Measurements from ENCODE around the gene APP.

APP gene

DNA sequence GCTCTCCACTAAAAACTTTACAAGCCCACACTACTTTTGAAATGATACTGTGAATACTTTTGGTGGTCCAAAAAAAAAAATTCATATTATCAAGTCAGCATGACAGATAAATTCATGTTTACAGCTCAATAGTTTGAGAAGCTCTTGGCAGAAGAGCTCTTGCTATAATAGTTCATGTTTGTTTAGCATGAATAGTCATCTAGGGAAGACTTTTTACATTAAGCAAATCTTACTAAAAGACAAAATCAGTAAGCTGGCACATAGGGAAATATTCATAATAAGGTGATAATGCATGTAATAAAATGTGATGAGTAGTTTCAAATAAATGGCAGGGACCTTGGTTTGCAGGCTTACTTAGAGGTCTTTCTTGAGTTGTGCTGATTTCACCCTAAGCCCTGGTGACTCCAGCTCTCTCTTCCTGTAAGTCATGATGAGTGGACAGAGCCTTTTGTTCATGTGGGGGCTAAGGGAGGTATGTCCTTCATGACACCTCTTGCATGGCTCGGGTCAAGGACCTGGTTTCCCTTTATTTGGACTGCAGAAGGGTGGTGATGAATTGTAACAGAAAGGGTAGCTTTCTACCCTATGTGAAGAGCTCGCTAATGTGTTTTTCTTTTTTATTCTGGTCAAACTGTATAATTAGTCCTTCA is 269.1 kb downstream of the APP start:
- TF ChIP-seq, protein P1, sequence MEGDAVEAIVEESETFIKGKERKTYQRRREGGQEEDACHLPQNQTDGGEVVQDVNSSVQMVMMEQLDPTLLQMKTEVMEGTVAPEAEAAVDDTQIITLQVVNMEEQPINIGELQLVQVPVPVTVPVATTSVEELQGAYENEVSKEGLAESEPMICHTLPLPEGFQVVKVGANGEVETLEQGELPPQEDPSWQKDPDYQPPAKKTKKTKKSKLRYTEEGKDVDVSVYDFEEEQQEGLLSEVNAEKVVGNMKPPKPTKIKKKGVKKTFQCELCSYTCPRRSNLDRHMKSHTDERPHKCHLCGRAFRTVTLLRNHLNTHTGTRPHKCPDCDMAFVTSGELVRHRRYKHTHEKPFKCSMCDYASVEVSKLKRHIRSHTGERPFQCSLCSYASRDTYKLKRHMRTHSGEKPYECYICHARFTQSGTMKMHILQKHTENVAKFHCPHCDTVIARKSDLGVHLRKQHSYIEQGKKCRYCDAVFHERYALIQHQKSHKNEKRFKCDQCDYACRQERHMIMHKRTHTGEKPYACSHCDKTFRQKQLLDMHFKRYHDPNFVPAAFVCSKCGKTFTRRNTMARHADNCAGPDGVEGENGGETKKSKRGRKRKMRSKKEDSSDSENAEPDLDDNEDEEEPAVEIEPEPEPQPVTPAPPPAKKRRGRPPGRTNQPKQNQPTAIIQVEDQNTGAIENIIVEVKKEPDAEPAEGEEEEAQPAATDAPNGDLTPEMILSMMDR (IDR thresholded peaks at IDR 0.05; ENCODE audit: extremely low read depth, missing control alignments): no peak
- DNase-seq (ENCODE audit: low spot score): no peak

DNA sequence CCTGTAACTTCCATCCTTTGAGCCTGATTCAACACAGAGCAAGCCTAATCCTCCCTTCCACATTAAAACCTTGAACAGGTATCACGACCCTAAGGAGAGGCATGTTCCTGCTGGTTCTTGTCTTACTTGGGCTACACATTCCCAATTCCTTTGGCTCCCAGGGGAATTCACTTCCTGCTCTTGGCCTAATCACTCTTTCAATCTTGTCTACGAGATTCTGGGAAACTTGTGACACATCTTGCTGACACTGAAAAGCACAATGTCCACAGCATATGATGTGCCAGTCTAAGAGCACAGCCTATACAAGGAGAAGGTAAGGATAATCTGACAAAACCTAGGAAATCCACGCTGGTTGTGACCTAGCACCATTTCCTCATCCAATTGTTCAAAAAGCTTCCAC is 271.9 kb downstream of the APP start:
- no peak for DNase-seq (ENCODE audit: low spot score)
- TF ChIP-seq, protein P1 (IDR thresholded peaks at IDR 0.05; ENCODE audit: extremely low read depth, missing control alignments): no peak

DNA sequence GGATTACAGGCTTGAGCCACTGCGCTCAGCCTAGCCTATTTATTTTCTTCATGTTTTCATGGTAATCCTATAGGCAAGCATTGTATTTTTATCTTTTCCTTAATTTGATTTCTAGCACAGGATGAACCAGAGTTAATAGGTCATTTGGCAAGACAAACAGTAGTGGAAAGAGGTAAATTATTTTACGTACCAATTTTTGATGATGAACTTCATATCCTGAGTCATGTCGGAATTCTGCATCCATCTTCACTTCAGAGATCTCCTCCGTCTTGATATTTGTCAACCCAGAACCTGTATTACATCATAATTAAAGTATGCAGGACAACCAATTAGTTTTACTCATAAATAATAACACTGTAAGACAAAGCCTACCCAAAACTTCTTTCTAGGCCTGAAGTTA is 273.2 kb downstream of the APP start:
- DNase-seq (ENCODE audit: low spot score): no peak

DNA sequence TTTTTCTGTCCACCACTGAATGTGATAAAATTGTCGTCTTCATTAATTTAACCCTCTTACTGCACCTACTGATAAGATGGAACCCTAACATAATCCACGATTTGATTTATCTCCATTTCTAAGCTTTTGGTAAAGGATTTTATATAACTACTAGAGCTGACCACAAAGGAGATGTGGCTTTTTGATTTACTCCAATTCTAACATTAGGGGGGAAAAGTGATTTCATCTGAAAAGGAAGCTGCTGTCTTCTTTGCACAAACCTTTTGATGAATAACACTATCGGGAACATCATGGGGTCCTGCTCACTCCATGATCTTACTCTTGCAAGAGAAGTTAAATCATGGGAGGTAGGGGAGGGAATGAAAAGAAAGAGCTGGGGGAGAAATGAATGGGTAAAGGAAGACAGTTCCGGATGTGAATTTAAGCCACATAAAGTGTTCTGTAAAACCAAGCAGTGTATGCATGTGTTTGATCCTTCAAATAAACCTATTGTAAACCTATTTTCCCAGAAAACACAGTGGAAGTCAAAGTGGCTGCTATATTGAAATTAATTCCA is 274.0 kb downstream of the APP start:
- TF ChIP-seq, protein P1 (IDR thresholded peaks at IDR 0.05; ENCODE audit: extremely low read depth, missing control alignments): no peak
- DNase-seq (ENCODE audit: low spot score): no peak

More for the DNA sequence above, 273.2 kb downstream of the APP start:
- TF ChIP-seq, protein P1 (IDR thresholded peaks at IDR 0.05; ENCODE audit: extremely low read depth, missing control alignments): no peak

DNA sequence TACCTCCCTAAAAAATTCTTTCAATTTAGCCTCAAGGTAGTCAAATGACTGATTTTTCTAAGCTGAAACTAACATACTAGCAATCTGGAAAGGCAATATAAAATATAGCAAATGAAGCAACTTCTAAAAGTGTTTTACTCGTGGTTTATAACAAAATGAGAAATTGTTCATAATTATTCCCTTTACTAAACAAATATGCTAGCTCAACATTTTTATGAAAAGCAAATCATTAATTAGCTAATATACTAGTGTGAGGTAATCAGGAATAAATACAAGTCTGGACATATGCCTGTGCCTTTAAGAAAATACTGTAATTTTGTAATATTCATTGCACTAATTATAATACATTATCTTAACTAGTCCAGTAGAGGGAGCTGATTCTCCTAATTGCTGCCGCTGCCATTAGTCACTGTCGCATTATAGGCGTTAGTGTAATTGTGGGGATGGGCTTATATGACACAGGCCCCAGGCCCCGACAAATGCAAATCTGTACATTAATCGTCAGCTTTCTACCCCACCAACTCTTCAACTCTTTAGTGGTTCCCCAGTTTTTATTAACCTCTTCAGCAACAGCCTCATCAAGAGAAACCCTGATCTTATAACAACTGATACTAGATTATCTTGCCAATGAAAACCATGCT is 274.9 kb downstream of the APP start:
- DNase-seq (ENCODE audit: low spot score): peak; percentile 24
- TF ChIP-seq, protein P1 (IDR thresholded peaks at IDR 0.05; ENCODE audit: extremely low read depth, missing control alignments): no peak

DNA sequence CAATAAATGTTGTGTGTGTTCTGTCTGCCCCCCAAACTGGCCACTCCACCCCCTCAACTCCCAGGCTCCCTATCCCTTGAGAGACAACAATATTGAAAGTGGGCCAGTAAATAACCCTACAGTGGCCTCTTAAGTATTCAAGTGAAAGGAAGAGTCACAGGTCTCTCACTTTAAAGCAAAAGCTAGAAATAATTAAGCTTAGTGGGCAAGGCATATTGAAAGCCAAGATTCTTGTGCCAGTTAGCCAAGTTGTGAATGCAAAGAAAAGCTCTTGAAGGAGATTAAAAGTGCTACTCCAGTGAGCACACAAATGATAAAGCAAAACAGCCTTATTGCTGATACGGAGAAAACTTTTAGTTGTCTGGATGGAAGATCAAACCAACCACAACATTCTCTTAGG is 277.4 kb downstream of the APP start:
- TF ChIP-seq, protein P1 (IDR thresholded peaks at IDR 0.05; ENCODE audit: extremely low read depth, missing control alignments): no peak

DNA sequence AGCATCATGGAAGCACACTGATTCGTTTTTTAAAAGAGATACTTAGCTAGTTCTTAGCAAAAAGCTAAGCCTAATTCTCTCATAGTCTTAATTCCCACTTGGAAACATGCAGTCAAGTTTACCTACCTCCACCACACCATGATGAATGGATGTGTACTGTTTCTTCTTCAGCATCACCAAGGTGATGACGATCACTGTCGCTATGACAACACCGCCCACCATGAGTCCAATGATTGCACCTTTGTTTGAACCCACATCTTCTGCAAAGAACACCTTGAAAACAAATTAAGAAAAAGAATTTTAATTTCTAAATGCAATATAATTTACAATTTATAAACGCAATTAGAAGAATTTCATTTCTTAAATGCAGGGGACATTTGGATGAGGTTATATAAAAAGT is 279.0 kb downstream of the APP start:
- TF ChIP-seq, protein P1 (IDR thresholded peaks at IDR 0.05; ENCODE audit: extremely low read depth, missing control alignments): no peak
- no peak for DNase-seq (ENCODE audit: low spot score)

More for the DNA sequence above, 277.4 kb downstream of the APP start:
- no peak for DNase-seq (ENCODE audit: low spot score)
